ENCODE measurements around the gene IFIT2.

DNA sequence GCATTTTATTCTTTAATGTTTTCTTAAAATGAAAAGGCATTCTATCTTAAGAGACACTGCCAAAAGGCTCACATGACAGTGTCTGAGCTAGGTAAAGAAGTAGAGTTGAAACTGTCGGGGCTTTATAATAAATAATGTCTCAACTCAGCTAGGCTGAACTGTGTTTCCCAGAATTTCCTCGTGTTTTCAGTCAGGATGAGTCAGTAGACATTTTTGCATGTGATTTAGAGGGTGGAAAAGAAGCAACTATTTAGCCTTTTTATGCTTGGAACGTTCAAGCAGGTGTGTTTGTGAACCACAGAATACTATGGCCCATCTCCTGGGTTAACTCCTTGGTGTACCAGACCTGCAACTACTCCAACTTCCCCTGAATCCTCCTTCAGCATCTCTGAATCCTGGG is 26.9 kb upstream of the IFIT2 start:
- TF ChIP-seq, protein P1, sequence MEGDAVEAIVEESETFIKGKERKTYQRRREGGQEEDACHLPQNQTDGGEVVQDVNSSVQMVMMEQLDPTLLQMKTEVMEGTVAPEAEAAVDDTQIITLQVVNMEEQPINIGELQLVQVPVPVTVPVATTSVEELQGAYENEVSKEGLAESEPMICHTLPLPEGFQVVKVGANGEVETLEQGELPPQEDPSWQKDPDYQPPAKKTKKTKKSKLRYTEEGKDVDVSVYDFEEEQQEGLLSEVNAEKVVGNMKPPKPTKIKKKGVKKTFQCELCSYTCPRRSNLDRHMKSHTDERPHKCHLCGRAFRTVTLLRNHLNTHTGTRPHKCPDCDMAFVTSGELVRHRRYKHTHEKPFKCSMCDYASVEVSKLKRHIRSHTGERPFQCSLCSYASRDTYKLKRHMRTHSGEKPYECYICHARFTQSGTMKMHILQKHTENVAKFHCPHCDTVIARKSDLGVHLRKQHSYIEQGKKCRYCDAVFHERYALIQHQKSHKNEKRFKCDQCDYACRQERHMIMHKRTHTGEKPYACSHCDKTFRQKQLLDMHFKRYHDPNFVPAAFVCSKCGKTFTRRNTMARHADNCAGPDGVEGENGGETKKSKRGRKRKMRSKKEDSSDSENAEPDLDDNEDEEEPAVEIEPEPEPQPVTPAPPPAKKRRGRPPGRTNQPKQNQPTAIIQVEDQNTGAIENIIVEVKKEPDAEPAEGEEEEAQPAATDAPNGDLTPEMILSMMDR (IDR thresholded peaks at IDR 0.05), result no peak
- TF ChIP-seq POLR2A (IDR thresholded peaks at IDR 0.05), result no peak
- TF ChIP-seq EP300 (IDR thresholded peaks at IDR 0.05), result no peak
